ENCODE data around the gene KIR2DL3.

The KIR2DL3 gene

GRCh38 chr19:54725321-54725720 is 13.0 kb upstream of the KIR2DL3 start:
- ChIA-PET CTCF (no interaction called here), POLR2A (no interaction called here)
- no peaks in the 10 kb centered on the region for H3K36me3 ChIP-seq (ENCODE audit: control insufficient read depth in 4 of 4, insufficient read depth in 4 of 4, low read length in 3 of 4)

GRCh38 chr19:54727562-54727961 is 10.8 kb upstream of the KIR2DL3 start:
- no peak overlapping the region for H3K4me3 ChIP-seq (ENCODE audit: control insufficient read depth in 1 of 7, extremely low read depth in 1 of 7, insufficient read depth in 4 of 7, low read depth in 2 of 7, low read length in 6 of 7)
- DNase-seq = no peak
- H3K27me3 ChIP-seq (replicated peaks in 2 of 5; ENCODE audit: control insufficient read depth in 4 of 5, insufficient read depth in 5 of 5, low read length in 4 of 5) = peaks cover 0 to 17% (median 2%) of the 10 kb centered on the region in 5 experiments
- no peaks in the 10 kb centered on the region for H3K36me3 ChIP-seq (ENCODE audit: control insufficient read depth in 4 of 4, insufficient read depth in 4 of 4, low read length in 3 of 4)
- ChIA-PET CTCF (no interaction called here), POLR2A (no interaction called here)
- peaks cover 0 to 4% (median 0%) of the 10 kb centered on the region in 5 experiments for H3K9me3 ChIP-seq (ENCODE audit: control extremely low read depth in 1 of 5, control insufficient read depth in 4 of 5, insufficient read depth in 2 of 5, low read depth in 1 of 5, low read length in 4 of 5)
- no peaks in the 10 kb centered on the region for H3K4me1 ChIP-seq (ENCODE audit: control extremely low read depth in 1 of 4, control insufficient read depth in 4 of 4, insufficient read depth in 4 of 4, low read length in 3 of 4)
- H3K27ac ChIP-seq (ENCODE audit: insufficient read depth in 1 of 2, low read depth in 1 of 2, low read length in 2 of 2, poor library complexity in 1 of 2, severe bottlenecking in 2 of 2) = no peak overlapping the region
- WGBS (ENCODE audit: insufficient coverage) = 79% methylated on average over 9 of the region's 10 CpGs

More at GRCh38 chr19:54725321-54725720, 13.0 kb upstream of the KIR2DL3 start:
- H3K9me3 ChIP-seq (ENCODE audit: control extremely low read depth in 1 of 5, control insufficient read depth in 4 of 5, insufficient read depth in 2 of 5, low read depth in 1 of 5, low read length in 4 of 5) = peaks cover 0 to 25% (median 8%) of the 10 kb centered on the region in 5 experiments
- DNase-seq = no peak
- peaks cover 0 to 19% (median 0%) of the 10 kb centered on the region in 5 experiments for H3K27me3 ChIP-seq (replicated peaks in 2 of 5; ENCODE audit: control insufficient read depth in 4 of 5, insufficient read depth in 5 of 5, low read length in 4 of 5)
- WGBS (ENCODE audit: insufficient coverage) = 76% methylated on average over 5 of the region's 7 CpGs
- H3K4me1 ChIP-seq (ENCODE audit: control extremely low read depth in 1 of 4, control insufficient read depth in 4 of 4, insufficient read depth in 4 of 4, low read length in 3 of 4) = no peaks in the 10 kb centered on the region
- no peak overlapping the region for H3K27ac ChIP-seq (ENCODE audit: insufficient read depth in 1 of 2, low read depth in 1 of 2, low read length in 2 of 2, poor library complexity in 1 of 2, severe bottlenecking in 2 of 2)
- H3K4me3 ChIP-seq (ENCODE audit: control insufficient read depth in 1 of 7, extremely low read depth in 1 of 7, insufficient read depth in 4 of 7, low read depth in 2 of 7, low read length in 6 of 7) = no peak overlapping the region

- Histone ChIP-seq H3K36me3 (ENCODE audit: control insufficient read depth in 4 of 4, insufficient read depth in 4 of 4, low read length in 3 of 4) (no peaks in the 10 kb centered on the region), H3K27ac (ENCODE audit: insufficient read depth in 1 of 2, low read depth in 1 of 2, low read length in 2 of 2, poor library complexity in 1 of 2, severe bottlenecking in 2 of 2) (no peak overlapping the region), H3K4me1 (ENCODE audit: control extremely low read depth in 1 of 4, control insufficient read depth in 4 of 4, insufficient read depth in 4 of 4, low read length in 3 of 4) (no peaks in the 10 kb centered on the region), H3K9me3 (ENCODE audit: control extremely low read depth in 1 of 5, control insufficient read depth in 4 of 5, insufficient read depth in 2 of 5, low read depth in 1 of 5, low read length in 4 of 5) (peaks cover 0 to 3% (median 0%) of the 10 kb centered on the region in 5 experiments), H3K4me3 (ENCODE audit: control insufficient read depth in 1 of 7, extremely low read depth in 1 of 7, insufficient read depth in 4 of 7, low read depth in 2 of 7, low read length in 6 of 7) (no peak overlapping the region), H3K27me3 (replicated peaks in 2 of 5; ENCODE audit: control insufficient read depth in 4 of 5, insufficient read depth in 5 of 5, low read length in 4 of 5) (peaks cover 0 to 17% (median 2%) of the 10 kb centered on the region in 5 experiments)
- ChIA-PET POLR2A (no interaction called here), CTCF (no interaction called here)
- WGBS (ENCODE audit: insufficient coverage) = no CpG with 5 or more reads among the region's 3 CpGs
- no peak for DNase-seq
These were observed 10.1 kb upstream of the KIR2DL3 start for GRCh38 chr19:54728167-54728566.

GRCh38 chr19:54729416-54730188 is 8.7 kb upstream of the KIR2DL3 start:
- H3K4me3 ChIP-seq (ENCODE audit: control insufficient read depth in 1 of 7, extremely low read depth in 1 of 7, insufficient read depth in 4 of 7, low read depth in 2 of 7, low read length in 6 of 7) = no peak overlapping the region
- ChIA-PET POLR2A (no interaction called here), CTCF (interaction anchor here (0.6 kb wide), 1 partner anchor 155 kb away, joined by 3 read pairs; no protein-coding TSS in a partner anchor)
- WGBS (ENCODE audit: insufficient coverage) = 87% methylated on average over 13 of the region's 15 CpGs
- no peaks in the 10 kb centered on the region for H3K4me1 ChIP-seq (ENCODE audit: control extremely low read depth in 1 of 4, control insufficient read depth in 4 of 4, insufficient read depth in 4 of 4, low read length in 3 of 4)
- no peak for DNase-seq
- H3K27ac ChIP-seq (ENCODE audit: insufficient read depth in 1 of 2, low read depth in 1 of 2, low read length in 2 of 2, poor library complexity in 1 of 2, severe bottlenecking in 2 of 2) = no peak overlapping the region
- H3K27me3 ChIP-seq (replicated peaks in 2 of 5; ENCODE audit: control insufficient read depth in 4 of 5, insufficient read depth in 5 of 5, low read length in 4 of 5) = peaks cover 0 to 18% (median 2%) of the 10 kb centered on the region in 5 experiments
- H3K36me3 ChIP-seq (ENCODE audit: control insufficient read depth in 4 of 4, insufficient read depth in 4 of 4, low read length in 3 of 4) = no peaks in the 10 kb centered on the region
- H3K9me3 ChIP-seq (ENCODE audit: control extremely low read depth in 1 of 5, control insufficient read depth in 4 of 5, insufficient read depth in 2 of 5, low read depth in 1 of 5, low read length in 4 of 5) = peaks cover 0 to 6% (median 0%) of the 10 kb centered on the region in 5 experiments

GRCh38 chr19:54731191-54731590 is 7.1 kb upstream of the KIR2DL3 start:
- Histone ChIP-seq H3K27ac (ENCODE audit: insufficient read depth in 1 of 2, low read depth in 1 of 2, low read length in 2 of 2, poor library complexity in 1 of 2, severe bottlenecking in 2 of 2) (no peak overlapping the region), H3K4me1 (ENCODE audit: control extremely low read depth in 1 of 4, control insufficient read depth in 4 of 4, insufficient read depth in 4 of 4, low read length in 3 of 4) (no peaks in the 10 kb centered on the region), H3K4me3 (ENCODE audit: control insufficient read depth in 1 of 7, extremely low read depth in 1 of 7, insufficient read depth in 4 of 7, low read depth in 2 of 7, low read length in 6 of 7) (no peak overlapping the region), H3K27me3 (replicated peaks in 2 of 5; ENCODE audit: control insufficient read depth in 4 of 5, insufficient read depth in 5 of 5, low read length in 4 of 5) (peaks cover 0 to 18% (median 2%) of the 10 kb centered on the region in 5 experiments), H3K9me3 (ENCODE audit: control extremely low read depth in 1 of 5, control insufficient read depth in 4 of 5, insufficient read depth in 2 of 5, low read depth in 1 of 5, low read length in 4 of 5) (peaks cover 0 to 8% (median 0%) of the 10 kb centered on the region in 5 experiments), H3K36me3 (ENCODE audit: control insufficient read depth in 4 of 4, insufficient read depth in 4 of 4, low read length in 3 of 4) (no peaks in the 10 kb centered on the region)
- no peak for DNase-seq
- CTCF ChIA-PET = no interaction called here
- WGBS (ENCODE audit: insufficient coverage) = 78% methylated on average over 6 of the region's 8 CpGs
- POLR2A ChIA-PET = no interaction called here

- Histone ChIP-seq H3K9me3 (ENCODE audit: control extremely low read depth in 1 of 5, control insufficient read depth in 4 of 5, insufficient read depth in 2 of 5, low read depth in 1 of 5, low read length in 4 of 5) (peaks cover 0 to 5% (median 0%) of the 10 kb centered on the region in 5 experiments), H3K27ac (ENCODE audit: insufficient read depth in 1 of 2, low read depth in 1 of 2, low read length in 2 of 2, poor library complexity in 1 of 2, severe bottlenecking in 2 of 2) (no peak overlapping the region), H3K27me3 (replicated peaks in 2 of 5; ENCODE audit: control insufficient read depth in 4 of 5, insufficient read depth in 5 of 5, low read length in 4 of 5) (peaks cover 0 to 2% (median 0%) of the 10 kb centered on the region in 5 experiments), H3K4me1 (ENCODE audit: control extremely low read depth in 1 of 4, control insufficient read depth in 4 of 4, insufficient read depth in 4 of 4, low read length in 3 of 4) (no peaks in the 10 kb centered on the region), H3K36me3 (ENCODE audit: control insufficient read depth in 4 of 4, insufficient read depth in 4 of 4, low read length in 3 of 4) (no peaks in the 10 kb centered on the region), H3K4me3 (ENCODE audit: control insufficient read depth in 1 of 7, extremely low read depth in 1 of 7, insufficient read depth in 4 of 7, low read depth in 2 of 7, low read length in 6 of 7) (no peak overlapping the region)
- POLR2A ChIA-PET = no interaction called here
- CTCF ChIA-PET = no interaction called here
- 100% methylated on average over 1 of the region's 1 CpG for whole genome bisulfite sequencing (ENCODE audit: insufficient coverage)
- no peak for DNase-seq
These were observed 402 bp downstream of the KIR2DL3 start for GRCh38 chr19:54738715-54739114.

Measured in common myeloid progenitor, CD34-positive (primary cell).